Inflammatory macrophage treated with lipopolysaccharide for 4 hours (primary cell): ENCODE data around the gene TAS2R42.

Experiments used
- DNase-seq: peaks from one replicate; pipeline ENCODE4 v3.0.0-alpha.2; 2020

TAS2R42 gene

GRCh38 chr12:11143352-11143751, 43.4 kb downstream of the TAS2R42 start:
- DNase-seq: no peak

- peak; percentile 12 for DNase-seq
Measured at GRCh38 chr12:11136075-11136474, 50.7 kb downstream of the TAS2R42 start.
